GM13976 (cell line): ENCODE measurements around the gene MRPL43.

Experiments
- DNase-seq: peaks from one replicate; pipeline ENCODE4 v3.0.0; 2012; ENCODE audit warnings: low spot score
- CTCF ChIP-seq: IDR thresholded peaks from 2 replicates; pipeline ENCODE4 v1.5.1; 2012; ENCODE audit warnings: borderline replicate concordance, mild to moderate bottlenecking; ENCODE audit not compliant: insufficient read depth; ENCODE audit errors: extremely low read depth, missing control alignments, control extremely low read depth
- in situ Hi-C: fragments of 300-500 bp; cut with MboI; formaldehyde crosslinking; loops from one replicate; pipeline ENCODE4 v1.12.0; 2022; ENCODE audit warnings: low sequenced_read_pairs, mixed read lengths, inconsistent platforms; ENCODE audit not compliant: unreplicated experiment

MRPL43 gene

GRCh38 chr10:100960251-100960650, 27.0 kb downstream of the MRPL43 start:
- DNase-seq, result no peak
- TF ChIP-seq CTCF, result no peak
- in situ Hi-C loops, result no loop called here

- no peak for TF ChIP-seq CTCF
- in situ Hi-C loops, result no loop called here
Observed at GRCh38 chr10:100948916-100949315, 38.4 kb downstream of the MRPL43 start.

GRCh38 chr10:100945754-100946153, 41.5 kb downstream of the MRPL43 start:
- in situ Hi-C loops, result no loop called here
- DNase-seq, result no peak
- TF ChIP-seq CTCF, result no peak

More at GRCh38 chr10:100948916-100949315, 38.4 kb downstream of the MRPL43 start:
- DNase-seq, result no peak

GRCh38 chr10:100943508-100943907, 43.8 kb downstream of the MRPL43 start:
- in situ Hi-C loops, result no loop called here
- TF ChIP-seq CTCF, result no peak
- no peak for DNase-seq

GRCh38 chr10:100942229-100942628, 45.1 kb downstream of the MRPL43 start:
- no peak for DNase-seq
- no peak for TF ChIP-seq CTCF
- in situ Hi-C loops, result no loop called here

GRCh38 chr10:100939763-100940344, 47.4 kb downstream of the MRPL43 start:
- no peak for DNase-seq
- no peak for TF ChIP-seq CTCF
- in situ Hi-C loops, result no loop called here
